ENCODE results near the gene PDCD1LG2.

DNA sequence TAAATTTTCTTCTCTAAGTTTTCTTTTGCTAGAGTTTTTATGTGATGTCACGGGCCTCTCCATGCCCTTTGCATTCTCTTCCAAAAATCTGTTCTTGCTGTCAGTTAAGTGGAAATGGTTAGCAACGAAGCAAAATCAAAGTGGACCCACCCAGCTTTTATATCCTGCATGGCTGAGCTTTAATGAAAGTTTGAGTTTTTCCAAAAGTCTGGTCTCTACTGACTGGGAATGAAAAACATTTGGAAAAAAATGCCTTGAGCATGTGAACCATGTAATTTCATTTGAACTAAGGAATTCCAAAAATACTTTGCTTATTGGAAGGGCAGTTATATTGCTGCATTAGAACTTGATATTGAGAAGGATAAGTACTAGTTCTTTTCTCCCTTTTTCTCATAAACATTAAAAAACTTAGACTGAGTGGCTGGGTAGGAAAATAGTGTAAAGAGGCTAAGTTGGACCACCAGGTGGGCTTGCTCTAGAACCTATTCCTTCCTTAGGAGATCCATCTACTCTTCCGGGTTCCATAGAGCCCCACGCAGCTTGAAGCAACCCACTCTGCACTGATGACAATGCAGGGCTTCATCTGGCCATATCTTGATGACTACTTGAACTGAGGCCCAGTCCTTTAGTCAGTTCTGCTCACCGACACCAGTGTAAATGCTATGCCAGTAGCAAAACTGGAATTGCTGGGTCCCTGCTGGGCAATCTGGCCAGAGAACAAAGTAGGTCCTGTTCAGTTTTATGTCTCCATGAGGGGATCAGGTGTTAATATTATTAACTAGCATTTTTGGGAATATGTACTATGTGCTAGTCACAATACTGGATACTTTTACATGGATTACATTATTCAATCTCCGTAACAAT lies 101.2 kb downstream of the PDCD1LG2 start:
- TF ChIP-seq MXI1 (IDR thresholded peaks at IDR 0.05; ENCODE audit: low read depth, low read length) (no peak), YY1 (IDR thresholded peaks at IDR 0.05; ENCODE audit: low read depth) (no peak), TEAD4 (IDR thresholded peaks at IDR 0.05; ENCODE audit: borderline replicate concordance, insufficient read depth) (no peak), GATA2 (CRISPR knock-in tag; IDR thresholded peaks at IDR 0.05) (no peak)
- TF ChIP-seq, protein P1, sequence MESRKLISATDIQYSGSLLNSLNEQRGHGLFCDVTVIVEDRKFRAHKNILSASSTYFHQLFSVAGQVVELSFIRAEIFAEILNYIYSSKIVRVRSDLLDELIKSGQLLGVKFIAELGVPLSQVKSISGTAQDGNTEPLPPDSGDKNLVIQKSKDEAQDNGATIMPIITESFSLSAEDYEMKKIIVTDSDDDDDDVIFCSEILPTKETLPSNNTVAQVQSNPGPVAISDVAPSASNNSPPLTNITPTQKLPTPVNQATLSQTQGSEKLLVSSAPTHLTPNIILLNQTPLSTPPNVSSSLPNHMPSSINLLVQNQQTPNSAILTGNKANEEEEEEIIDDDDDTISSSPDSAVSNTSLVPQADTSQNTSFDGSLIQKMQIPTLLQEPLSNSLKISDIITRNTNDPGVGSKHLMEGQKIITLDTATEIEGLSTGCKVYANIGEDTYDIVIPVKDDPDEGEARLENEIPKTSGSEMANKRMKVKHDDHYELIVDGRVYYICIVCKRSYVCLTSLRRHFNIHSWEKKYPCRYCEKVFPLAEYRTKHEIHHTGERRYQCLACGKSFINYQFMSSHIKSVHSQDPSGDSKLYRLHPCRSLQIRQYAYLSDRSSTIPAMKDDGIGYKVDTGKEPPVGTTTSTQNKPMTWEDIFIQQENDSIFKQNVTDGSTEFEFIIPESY (IDR thresholded peaks at IDR 0.05; ENCODE audit: borderline replicate concordance, low read depth): no peak
- TF ChIP-seq, protein P2, sequence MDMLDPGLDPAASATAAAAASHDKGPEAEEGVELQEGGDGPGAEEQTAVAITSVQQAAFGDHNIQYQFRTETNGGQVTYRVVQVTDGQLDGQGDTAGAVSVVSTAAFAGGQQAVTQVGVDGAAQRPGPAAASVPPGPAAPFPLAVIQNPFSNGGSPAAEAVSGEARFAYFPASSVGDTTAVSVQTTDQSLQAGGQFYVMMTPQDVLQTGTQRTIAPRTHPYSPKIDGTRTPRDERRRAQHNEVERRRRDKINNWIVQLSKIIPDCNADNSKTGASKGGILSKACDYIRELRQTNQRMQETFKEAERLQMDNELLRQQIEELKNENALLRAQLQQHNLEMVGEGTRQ (IDR thresholded peaks at IDR 0.05; ENCODE audit: borderline replicate concordance, low read depth, low read length): no peak
- TF ChIP-seq, protein P3, sequence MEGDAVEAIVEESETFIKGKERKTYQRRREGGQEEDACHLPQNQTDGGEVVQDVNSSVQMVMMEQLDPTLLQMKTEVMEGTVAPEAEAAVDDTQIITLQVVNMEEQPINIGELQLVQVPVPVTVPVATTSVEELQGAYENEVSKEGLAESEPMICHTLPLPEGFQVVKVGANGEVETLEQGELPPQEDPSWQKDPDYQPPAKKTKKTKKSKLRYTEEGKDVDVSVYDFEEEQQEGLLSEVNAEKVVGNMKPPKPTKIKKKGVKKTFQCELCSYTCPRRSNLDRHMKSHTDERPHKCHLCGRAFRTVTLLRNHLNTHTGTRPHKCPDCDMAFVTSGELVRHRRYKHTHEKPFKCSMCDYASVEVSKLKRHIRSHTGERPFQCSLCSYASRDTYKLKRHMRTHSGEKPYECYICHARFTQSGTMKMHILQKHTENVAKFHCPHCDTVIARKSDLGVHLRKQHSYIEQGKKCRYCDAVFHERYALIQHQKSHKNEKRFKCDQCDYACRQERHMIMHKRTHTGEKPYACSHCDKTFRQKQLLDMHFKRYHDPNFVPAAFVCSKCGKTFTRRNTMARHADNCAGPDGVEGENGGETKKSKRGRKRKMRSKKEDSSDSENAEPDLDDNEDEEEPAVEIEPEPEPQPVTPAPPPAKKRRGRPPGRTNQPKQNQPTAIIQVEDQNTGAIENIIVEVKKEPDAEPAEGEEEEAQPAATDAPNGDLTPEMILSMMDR (IDR thresholded peaks at IDR 0.05): no peak
- TF ChIP-seq, protein P4, sequence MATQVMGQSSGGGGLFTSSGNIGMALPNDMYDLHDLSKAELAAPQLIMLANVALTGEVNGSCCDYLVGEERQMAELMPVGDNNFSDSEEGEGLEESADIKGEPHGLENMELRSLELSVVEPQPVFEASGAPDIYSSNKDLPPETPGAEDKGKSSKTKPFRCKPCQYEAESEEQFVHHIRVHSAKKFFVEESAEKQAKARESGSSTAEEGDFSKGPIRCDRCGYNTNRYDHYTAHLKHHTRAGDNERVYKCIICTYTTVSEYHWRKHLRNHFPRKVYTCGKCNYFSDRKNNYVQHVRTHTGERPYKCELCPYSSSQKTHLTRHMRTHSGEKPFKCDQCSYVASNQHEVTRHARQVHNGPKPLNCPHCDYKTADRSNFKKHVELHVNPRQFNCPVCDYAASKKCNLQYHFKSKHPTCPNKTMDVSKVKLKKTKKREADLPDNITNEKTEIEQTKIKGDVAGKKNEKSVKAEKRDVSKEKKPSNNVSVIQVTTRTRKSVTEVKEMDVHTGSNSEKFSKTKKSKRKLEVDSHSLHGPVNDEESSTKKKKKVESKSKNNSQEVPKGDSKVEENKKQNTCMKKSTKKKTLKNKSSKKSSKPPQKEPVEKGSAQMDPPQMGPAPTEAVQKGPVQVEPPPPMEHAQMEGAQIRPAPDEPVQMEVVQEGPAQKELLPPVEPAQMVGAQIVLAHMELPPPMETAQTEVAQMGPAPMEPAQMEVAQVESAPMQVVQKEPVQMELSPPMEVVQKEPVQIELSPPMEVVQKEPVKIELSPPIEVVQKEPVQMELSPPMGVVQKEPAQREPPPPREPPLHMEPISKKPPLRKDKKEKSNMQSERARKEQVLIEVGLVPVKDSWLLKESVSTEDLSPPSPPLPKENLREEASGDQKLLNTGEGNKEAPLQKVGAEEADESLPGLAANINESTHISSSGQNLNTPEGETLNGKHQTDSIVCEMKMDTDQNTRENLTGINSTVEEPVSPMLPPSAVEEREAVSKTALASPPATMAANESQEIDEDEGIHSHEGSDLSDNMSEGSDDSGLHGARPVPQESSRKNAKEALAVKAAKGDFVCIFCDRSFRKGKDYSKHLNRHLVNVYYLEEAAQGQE (IDR thresholded peaks at IDR 0.05; ENCODE audit: low read depth, low read length): no peak
- TF ChIP-seq, protein P5, sequence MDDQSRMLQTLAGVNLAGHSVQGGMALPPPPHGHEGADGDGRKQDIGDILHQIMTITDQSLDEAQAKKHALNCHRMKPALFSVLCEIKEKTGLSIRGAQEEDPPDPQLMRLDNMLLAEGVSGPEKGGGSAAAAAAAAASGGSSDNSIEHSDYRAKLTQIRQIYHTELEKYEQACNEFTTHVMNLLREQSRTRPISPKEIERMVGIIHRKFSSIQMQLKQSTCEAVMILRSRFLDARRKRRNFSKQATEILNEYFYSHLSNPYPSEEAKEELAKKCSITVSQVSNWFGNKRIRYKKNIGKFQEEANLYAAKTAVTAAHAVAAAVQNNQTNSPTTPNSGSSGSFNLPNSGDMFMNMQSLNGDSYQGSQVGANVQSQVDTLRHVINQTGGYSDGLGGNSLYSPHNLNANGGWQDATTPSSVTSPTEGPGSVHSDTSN (IDR thresholded peaks at IDR 0.05): no peak

All from SK-N-SH (cell line).